Kidney (tissue), 14 donors: ENCODE results near the gene RALGPS1. TPM values are rescaled to one million over a fixed set of nuclear protein-coding genes. Genes with fewer than 3 reads are reported as not detected.

Experiments used
- DNase-seq, 5 donors: peaks; one replicate each; pipeline ENCODE4 v3.0.0-alpha.2; 2013 to 2020
- FAIRE-seq: peaks from 2 replicates; lab custom pipeline; 2012; peaks lifted over from hg19 to GRCh38; lab: Jason Lieb, UNC
- H3K27ac ChIP-seq, 2 donors: one replicate each; pipeline ENCODE4 v1.7.0; 2013; ENCODE audit warnings: low read depth in 2 of 2, low read length in 2 of 2, inconsistent platforms in 1 of 2
- H3K27me3 ChIP-seq: one replicate; pipeline ENCODE4 v1.7.1; 2013; ENCODE audit warnings: low read length, inconsistent platforms; ENCODE audit not compliant: control insufficient read depth, insufficient read depth
- H3K36me3 ChIP-seq, 3 donors: one replicate each; pipeline versions ENCODE4 v1.7.0 to v1.7.1; 2013; ENCODE audit warnings: low read length in 3 of 3, control low read depth in 1 of 3, inconsistent platforms in 1 of 3; ENCODE audit not compliant: insufficient read depth in 3 of 3, control insufficient read depth in 2 of 3
- H3K4me1 ChIP-seq, 3 donors: one replicate each; pipeline versions ENCODE4 v1.7.0 to v1.7.1; 2013; ENCODE audit warnings: low read length in 3 of 3, inconsistent platforms in 1 of 3, low read depth in 1 of 3; ENCODE audit not compliant: control insufficient read depth in 2 of 3, insufficient read depth in 2 of 3
- H3K4me3 ChIP-seq, 3 donors: one replicate each; pipeline versions ENCODE4 v1.7.0 to v1.8.1; 2013; ENCODE audit warnings: low read length in 3 of 3, control low read depth in 1 of 3, inconsistent platforms in 1 of 3
- H3K9ac ChIP-seq, 3 donors: one replicate each; pipeline versions ENCODE4 v1.7.0 to v1.7.1; 2013; ENCODE audit warnings: low read length in 3 of 3, control low read depth in 1 of 3, inconsistent platforms in 1 of 3
- H3K9me3 ChIP-seq, 3 donors: one replicate each; pipeline versions ENCODE4 v1.7.0 to v1.7.1; 2013; ENCODE audit warnings: low read length in 3 of 3, control low read depth in 1 of 3, inconsistent platforms in 1 of 3; ENCODE audit not compliant: control insufficient read depth in 2 of 3, insufficient read depth in 1 of 3
- intact Hi-C: fragments of 100-400 bp; cut with DNase I; formaldehyde crosslinking; loops from one replicate; pipeline ENCODE4 v1.11.1; 2022
- polyA plus RNA-seq: library from polyadenylated mRNA; stranded (reverse); fragments of 350-450 nt; fragmentation: Illumina TruSeq; extraction: RNeasy Lipid Tissue Mini Kit (QIAGEN cat#74804); gene quantifications from one replicate; pipeline ENCODE4 v1.2.3, GENCODE V29; 2014; ENCODE audit warnings: low read depth, low replicate concordance; ENCODE audit not compliant: insufficient read depth
- total RNA-seq: library from RNA; stranded (reverse); fragmentation: NEBNext Ultra II Directional; extraction: Animal tissue kit (Norgen Biotek cat#: 25700); gene quantifications from one replicate; pipeline ENCODE4 v1.2.1, GENCODE V29; 2021
- TF ChIP-seq, protein P1 (sequence below): IDR thresholded peaks from 3 replicates; pipeline ENCODE4 v1.5.1; 2012; ENCODE audit warnings: mild to moderate bottlenecking, moderate library complexity, borderline replicate concordance; ENCODE audit not compliant: insufficient read depth; ENCODE audit errors: extremely low read depth
- donor health status: control.
- donor health status: control.
- donor health status: control.
- donor health status: control.
- donor health status: control.
- donor health status: DM: yes; HTN: yes; CAD: no.
- donor health status: Normal renal cell carcinoma (clear cell type).

The RALGPS1 gene
- total and polyA plus RNA-seq, 2 donors from 2014 or later: 9.4 to 25.2 TPM

DNA sequence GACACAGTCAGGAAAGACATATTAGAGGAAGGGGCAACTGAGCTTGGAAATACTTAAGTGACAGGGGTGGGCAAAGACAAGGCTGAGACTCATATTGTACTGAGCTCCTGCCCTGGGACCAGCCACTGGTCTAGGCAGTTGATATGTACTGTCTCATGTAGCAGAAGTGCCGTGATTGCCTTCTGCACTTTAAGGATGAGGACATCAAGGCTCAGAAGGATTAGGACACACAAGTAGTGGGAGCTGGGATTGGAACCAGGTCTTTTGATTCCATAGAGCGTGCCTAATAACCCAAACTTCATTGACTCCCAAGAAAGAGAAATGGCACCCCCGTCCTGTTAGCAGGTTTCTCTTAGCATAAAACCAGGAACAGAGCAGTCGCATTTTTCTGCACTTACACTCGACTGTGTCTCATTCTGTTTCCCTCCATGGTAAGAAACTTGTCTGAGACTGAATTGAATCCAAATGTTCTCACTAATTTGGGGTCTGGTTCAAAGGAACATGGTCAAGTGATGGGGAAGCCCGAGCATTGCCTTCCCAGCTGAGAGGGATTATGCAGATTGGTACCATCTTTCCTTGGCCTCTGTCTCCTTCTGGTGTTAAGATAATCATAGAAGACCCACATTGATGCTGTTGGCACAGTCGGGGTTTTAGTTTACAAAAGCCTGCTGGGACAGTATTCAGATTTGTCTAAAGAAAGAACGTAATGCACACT lies 137.5 kb downstream of the RALGPS1 start:
- H3K9me3 ChIP-seq: no peaks in the 10 kb centered on the region
- H3K4me1 ChIP-seq: peaks cover 0 to 13% (median 4%) of the 10 kb centered on the region in 3 donors
- no peak overlapping the region for H3K27ac ChIP-seq
- no peak overlapping the region for H3K9ac ChIP-seq
- H3K4me3 ChIP-seq: no peak overlapping the region
- no peaks in the 10 kb centered on the region for H3K36me3 ChIP-seq
- DNase-seq: peak in 1 of 5 donors; percentile 1
- FAIRE-seq: no peak
- TF ChIP-seq, protein P1, sequence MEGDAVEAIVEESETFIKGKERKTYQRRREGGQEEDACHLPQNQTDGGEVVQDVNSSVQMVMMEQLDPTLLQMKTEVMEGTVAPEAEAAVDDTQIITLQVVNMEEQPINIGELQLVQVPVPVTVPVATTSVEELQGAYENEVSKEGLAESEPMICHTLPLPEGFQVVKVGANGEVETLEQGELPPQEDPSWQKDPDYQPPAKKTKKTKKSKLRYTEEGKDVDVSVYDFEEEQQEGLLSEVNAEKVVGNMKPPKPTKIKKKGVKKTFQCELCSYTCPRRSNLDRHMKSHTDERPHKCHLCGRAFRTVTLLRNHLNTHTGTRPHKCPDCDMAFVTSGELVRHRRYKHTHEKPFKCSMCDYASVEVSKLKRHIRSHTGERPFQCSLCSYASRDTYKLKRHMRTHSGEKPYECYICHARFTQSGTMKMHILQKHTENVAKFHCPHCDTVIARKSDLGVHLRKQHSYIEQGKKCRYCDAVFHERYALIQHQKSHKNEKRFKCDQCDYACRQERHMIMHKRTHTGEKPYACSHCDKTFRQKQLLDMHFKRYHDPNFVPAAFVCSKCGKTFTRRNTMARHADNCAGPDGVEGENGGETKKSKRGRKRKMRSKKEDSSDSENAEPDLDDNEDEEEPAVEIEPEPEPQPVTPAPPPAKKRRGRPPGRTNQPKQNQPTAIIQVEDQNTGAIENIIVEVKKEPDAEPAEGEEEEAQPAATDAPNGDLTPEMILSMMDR: no peak
- no peaks in the 10 kb centered on the region for H3K27me3 ChIP-seq
- intact Hi-C loops: no loop called here

DNA sequence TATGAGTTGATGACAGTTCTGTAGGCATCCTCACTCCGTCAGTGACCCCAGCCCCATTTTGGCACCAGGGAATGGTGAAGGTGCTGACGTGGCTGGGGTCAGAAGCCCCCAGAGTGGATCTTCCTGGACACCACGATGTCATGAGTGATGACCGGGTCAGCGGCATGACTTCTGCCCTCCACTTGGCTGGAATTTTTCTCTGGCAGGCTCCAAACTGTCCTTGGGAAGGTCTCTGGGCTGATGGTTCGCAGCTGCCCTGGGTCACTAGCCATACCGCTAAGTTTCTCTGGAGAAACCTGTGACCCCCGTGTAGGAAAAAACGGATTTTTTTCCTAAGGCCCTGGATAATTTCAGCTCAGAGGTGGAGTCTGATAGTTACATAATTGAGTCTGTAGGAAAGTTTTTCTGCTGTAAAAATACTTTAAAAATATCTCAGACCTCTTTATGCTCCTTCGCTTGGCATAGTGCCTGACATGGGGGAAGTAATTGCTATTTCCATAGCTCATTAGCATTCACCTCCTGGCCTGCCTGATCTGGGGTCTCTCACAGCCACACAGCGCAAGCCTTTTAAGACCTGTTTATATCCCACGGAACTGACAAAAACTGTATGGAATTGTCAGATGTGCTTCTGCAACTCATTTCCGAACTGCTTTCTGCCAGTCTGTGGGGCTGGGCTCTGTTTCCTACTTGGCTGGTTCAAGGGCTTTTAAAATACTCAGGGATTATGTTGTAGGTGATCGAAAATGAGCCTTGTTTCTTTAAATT lies 138.7 kb downstream of the RALGPS1 start:
- H3K27me3 ChIP-seq: no peaks in the 10 kb centered on the region
- no peak for FAIRE-seq
- H3K27ac ChIP-seq: peak overlapping the region; percentile 71 to 74
- DNase-seq: peak in 4 of 5 donors; percentile 14 to 77 (median 54)
- no peaks in the 10 kb centered on the region for H3K9me3 ChIP-seq
- H3K4me3 ChIP-seq: no peak overlapping the region
- H3K4me1 ChIP-seq: peaks cover 0 to 13% (median 4%) of the 10 kb centered on the region in 3 donors
- TF ChIP-seq, protein P1: no peak
- no peaks in the 10 kb centered on the region for H3K36me3 ChIP-seq
- intact Hi-C loops: no loop called here
- H3K9ac ChIP-seq: no peak overlapping the region

DNA sequence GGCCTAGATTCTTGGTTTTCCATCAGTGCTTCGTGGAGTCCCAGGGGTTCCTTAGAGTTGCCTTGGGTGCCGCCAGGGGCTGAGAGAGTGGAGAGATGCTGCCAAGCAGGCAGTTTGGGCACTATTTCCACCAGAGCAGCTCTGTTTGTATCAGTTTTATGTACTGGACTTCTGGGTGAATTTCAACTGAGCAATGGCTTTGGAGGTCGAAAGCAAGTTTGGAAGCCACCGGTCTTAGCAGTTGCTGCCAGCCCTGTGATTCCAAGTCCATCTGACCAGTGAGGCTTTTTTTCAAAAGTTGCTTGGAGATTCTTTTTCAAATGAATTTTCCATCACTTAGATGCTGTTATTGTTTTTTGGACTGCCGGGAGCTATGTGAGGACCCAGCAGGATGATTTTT lies 139.4 kb downstream of the RALGPS1 start:
- no peaks in the 10 kb centered on the region for H3K27me3 ChIP-seq
- intact Hi-C loops: no loop called here
- H3K36me3 ChIP-seq: no peaks in the 10 kb centered on the region
- no peaks in the 10 kb centered on the region for H3K9me3 ChIP-seq
- TF ChIP-seq, protein P1: no peak
- H3K27ac ChIP-seq: peak overlapping the region in 1 of 2 donors; percentile 12
- FAIRE-seq: no peak
- H3K9ac ChIP-seq: no peak overlapping the region
- H3K4me3 ChIP-seq: no peak overlapping the region
- DNase-seq: peak in 1 of 5 donors; percentile 2
- peaks cover 0 to 13% (median 4%) of the 10 kb centered on the region in 3 donors for H3K4me1 ChIP-seq
